A549 (cell line): Measurements from ENCODE around the gene SHC4.

ENCODE experiments used
- CHD2 ChIP-seq: fragments of 150-350 bp; IDR thresholded peaks from 2 replicates; pipeline ENCODE4 v1.6.1; 2014; ENCODE audit warnings: low read length; ENCODE audit not compliant: partially characterized antibody
- KDM5A ChIP-seq: fragments of 200-600 bp; sonication (generic); IDR thresholded peaks from 2 replicates; pipeline ENCODE4 v1.6.1; 2016; ENCODE audit warnings: antibody characterized with exemption, mild to moderate bottlenecking
- POLR2A ChIP-seq: IDR thresholded peaks from 2 replicates; pipeline ENCODE4 v1.6.1; 2012; ENCODE audit warnings: mild to moderate bottlenecking, low read length
- TF ChIP-seq, protein P1 (sequence below): fragments of 200-600 bp; sonication (generic); IDR thresholded peaks from 2 replicates; pipeline ENCODE4 v1.6.1; 2016; ENCODE audit warnings: antibody characterized with exemption, mild to moderate bottlenecking, moderate library complexity

DNA sequence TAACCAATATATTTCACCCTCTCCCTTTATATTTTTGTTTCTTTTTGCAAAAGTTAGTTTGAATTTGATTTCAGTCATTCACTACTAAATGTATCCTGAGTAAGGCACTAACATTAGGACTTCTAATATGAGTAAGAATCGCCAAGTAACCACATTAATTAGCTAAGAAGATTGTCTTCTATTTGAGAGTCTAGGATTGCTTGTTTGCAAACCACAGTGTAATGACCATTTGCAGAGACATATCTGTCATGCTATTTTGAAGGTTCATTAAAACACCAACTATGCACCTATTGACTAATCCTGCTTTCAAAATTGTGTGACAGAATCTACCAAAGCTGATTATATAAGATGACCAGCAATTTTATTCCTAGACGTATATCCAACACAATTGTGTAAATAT lies 91.1 kb downstream of the SHC4 start:
- no peak for TF ChIP-seq KDM5A
- no peak for TF ChIP-seq CHD2
- TF ChIP-seq, protein P1, sequence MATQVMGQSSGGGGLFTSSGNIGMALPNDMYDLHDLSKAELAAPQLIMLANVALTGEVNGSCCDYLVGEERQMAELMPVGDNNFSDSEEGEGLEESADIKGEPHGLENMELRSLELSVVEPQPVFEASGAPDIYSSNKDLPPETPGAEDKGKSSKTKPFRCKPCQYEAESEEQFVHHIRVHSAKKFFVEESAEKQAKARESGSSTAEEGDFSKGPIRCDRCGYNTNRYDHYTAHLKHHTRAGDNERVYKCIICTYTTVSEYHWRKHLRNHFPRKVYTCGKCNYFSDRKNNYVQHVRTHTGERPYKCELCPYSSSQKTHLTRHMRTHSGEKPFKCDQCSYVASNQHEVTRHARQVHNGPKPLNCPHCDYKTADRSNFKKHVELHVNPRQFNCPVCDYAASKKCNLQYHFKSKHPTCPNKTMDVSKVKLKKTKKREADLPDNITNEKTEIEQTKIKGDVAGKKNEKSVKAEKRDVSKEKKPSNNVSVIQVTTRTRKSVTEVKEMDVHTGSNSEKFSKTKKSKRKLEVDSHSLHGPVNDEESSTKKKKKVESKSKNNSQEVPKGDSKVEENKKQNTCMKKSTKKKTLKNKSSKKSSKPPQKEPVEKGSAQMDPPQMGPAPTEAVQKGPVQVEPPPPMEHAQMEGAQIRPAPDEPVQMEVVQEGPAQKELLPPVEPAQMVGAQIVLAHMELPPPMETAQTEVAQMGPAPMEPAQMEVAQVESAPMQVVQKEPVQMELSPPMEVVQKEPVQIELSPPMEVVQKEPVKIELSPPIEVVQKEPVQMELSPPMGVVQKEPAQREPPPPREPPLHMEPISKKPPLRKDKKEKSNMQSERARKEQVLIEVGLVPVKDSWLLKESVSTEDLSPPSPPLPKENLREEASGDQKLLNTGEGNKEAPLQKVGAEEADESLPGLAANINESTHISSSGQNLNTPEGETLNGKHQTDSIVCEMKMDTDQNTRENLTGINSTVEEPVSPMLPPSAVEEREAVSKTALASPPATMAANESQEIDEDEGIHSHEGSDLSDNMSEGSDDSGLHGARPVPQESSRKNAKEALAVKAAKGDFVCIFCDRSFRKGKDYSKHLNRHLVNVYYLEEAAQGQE = no peak
- no peak for TF ChIP-seq POLR2A
